OCI-LY7 (cell line): ENCODE data around the gene CFAP20. TPM values are rescaled to one million over a fixed set of nuclear protein-coding genes. Genes with fewer than 3 reads are reported as not detected.

ENCODE experiments used
- BruUV-seq: library from RNA; stranded (reverse); fragments of 400-500 nt; replicated peaks from 2 replicates; lab custom pipeline; 2021; lab: Mats Ljungman, UMichigan
- CTCF ChIA-PET: fragments of 300-600 bp; sonication (Branson Sonifier 250); formaldehyde crosslinking; loops from one replicate; lab custom pipeline; 2022; ENCODE audit warnings: antibody characterized with exemption; ENCODE audit not compliant: unreplicated experiment; lab: Charles Lee
- POLR2A ChIA-PET: fragments of 300-600 bp; sonication (Branson Sonifier 250); formaldehyde crosslinking; loops from one replicate; lab custom pipeline; 2022; ENCODE audit warnings: antibody characterized with exemption; lab: Charles Lee
- DNase-seq: peaks from one replicate; pipeline ENCODE4 v3.0.0-alpha.2; 2015; ENCODE audit warnings: low spot score
- H2AFZ ChIP-seq: fragments of 200-600 bp; sonication (generic), shearing (Covaris generic); 2 replicates; pipeline ENCODE4 v1.6.1; 2014; ENCODE audit warnings: mild to moderate bottlenecking, antibody characterized with exemption, low read length, moderate library complexity
- H3K27ac ChIP-seq: fragments of 200-600 bp; sonication (generic); 2 replicates; pipeline ENCODE4 v1.5.1; 2014; ENCODE audit warnings: mixed run types, low read depth, mild to moderate bottlenecking, moderate library complexity, low read length, inconsistent platforms; ENCODE audit not compliant: poor library complexity, severe bottlenecking
- H3K36me3 ChIP-seq: fragments of 200-600 bp; sonication (generic); 2 replicates; pipeline ENCODE4 v1.6.1; 2014; ENCODE audit warnings: mild to moderate bottlenecking, antibody characterized with exemption, low read length, moderate library complexity, mixed read lengths; ENCODE audit not compliant: insufficient read depth
- H3K4me1 ChIP-seq: fragments of 200-600 bp; sonication (generic); 2 replicates; pipeline ENCODE4 v1.5.1; 2014; ENCODE audit warnings: mild to moderate bottlenecking, low read length; ENCODE audit not compliant: insufficient read depth, poor library complexity, severe bottlenecking
- H3K4me2 ChIP-seq: fragments of 200-600 bp; sonication (generic); 2 replicates; pipeline ENCODE4 v1.6.1; 2014; ENCODE audit warnings: mild to moderate bottlenecking, low read length
- H3K4me3 ChIP-seq: fragments of 200-600 bp; sonication (generic); 2 replicates; pipeline ENCODE4 v1.5.1; 2014; ENCODE audit warnings: mild to moderate bottlenecking, low read depth, low read length; ENCODE audit not compliant: poor library complexity, severe bottlenecking
- H3K79me2 ChIP-seq: fragments of 200-600 bp; sonication (generic); 2 replicates; pipeline ENCODE4 v1.6.1; 2016; ENCODE audit warnings: low read depth, mild to moderate bottlenecking, low read length, moderate library complexity, mixed read lengths; ENCODE audit not compliant: insufficient read depth
- H3K9me2 ChIP-seq: fragments of 200-600 bp; sonication (generic); 2 replicates; pipeline ENCODE4 v1.6.1; 2016; ENCODE audit warnings: mild to moderate bottlenecking, low read length, mixed read lengths; ENCODE audit not compliant: insufficient read depth
- H3K9me3 ChIP-seq: fragments of 200-600 bp; sonication (generic); 2 replicates; pipeline ENCODE4 v1.6.1; 2014; ENCODE audit warnings: mild to moderate bottlenecking, mixed run types, low read length, mixed read lengths
- H4K20me1 ChIP-seq: fragments of 200-600 bp; sonication (generic); 2 replicates; pipeline ENCODE4 v1.6.1; 2014; ENCODE audit warnings: mild to moderate bottlenecking, antibody characterized with exemption, low read length, moderate library complexity, mixed read lengths; ENCODE audit not compliant: insufficient read depth
- CTCF ChIP-seq: fragments of 200-600 bp; sonication (generic); conservative IDR thresholded peaks from 2 replicates; pipeline ENCODE4 v1.5.1; 2014; ENCODE audit warnings: mild to moderate bottlenecking, antibody characterized with exemption, low read length, moderate library complexity, mixed read lengths
- EZH2phosphoT487 ChIP-seq: fragments of 200-600 bp; sonication (generic); IDR thresholded peaks from 2 replicates; pipeline ENCODE4 v1.6.1; 2018; ENCODE audit warnings: low read depth, borderline replicate concordance, mild to moderate bottlenecking, mixed run types, antibody characterized with exemption, low read length, moderate library complexity, mixed read lengths
- intact Hi-C: fragments of 100-400 bp; cut with micrococcal nuclease; formaldehyde crosslinking; loops from one replicate; pipeline ENCODE4 v1.10.0; 2022; ENCODE audit not compliant: unreplicated experiment
- total RNA-seq, 2 experiments: library from RNA; depleted of rRNA in 1 of 2; stranded (reverse); fragments of >200 nt in 1 of 2; shearing (Covaris generic) in 1 of 2; gene quantifications; 2 replicates each; pipeline ENCODE4 v1.2.3, GENCODE V29; 2014 to 2022

Gene CFAP20
- total RNA-seq, 2 experiments from 2014 or later: 46.4 to 89.2 TPM

DNA sequence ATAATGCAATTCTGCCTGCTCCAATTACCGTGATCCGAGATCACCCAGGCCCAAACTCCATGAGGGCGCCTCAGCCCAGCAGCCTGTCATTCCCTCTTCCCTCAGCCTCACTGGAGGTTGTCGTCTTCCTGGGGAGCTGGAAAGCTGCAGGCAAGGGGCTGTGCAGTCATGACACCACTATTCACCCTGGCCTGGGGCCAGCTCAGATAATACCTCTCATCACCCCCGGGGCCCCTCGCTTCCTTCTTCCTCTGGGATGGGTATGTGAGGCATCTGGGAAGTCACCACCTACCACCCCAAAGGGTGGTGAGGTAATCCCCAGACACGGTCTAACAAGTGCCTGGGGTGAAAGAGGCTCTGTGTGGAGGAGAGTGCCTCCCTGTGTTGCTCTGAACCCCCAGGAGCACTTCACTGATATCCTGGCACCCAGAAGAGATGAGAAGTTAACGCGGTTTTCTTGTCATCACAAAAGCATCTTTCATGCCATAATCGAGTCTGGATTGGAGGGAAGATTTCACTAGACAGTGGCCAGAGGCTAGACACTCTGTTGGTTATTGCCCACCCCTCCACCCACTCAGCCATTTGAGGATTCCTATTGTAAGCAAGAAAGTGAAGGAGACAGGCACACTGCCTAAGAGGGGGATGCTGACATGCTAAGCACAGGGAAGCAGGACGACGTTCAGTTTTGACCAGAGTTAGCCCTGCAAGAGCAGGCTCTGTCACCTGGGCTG lies 18.4 kb downstream of the CFAP20 start:
- Histone ChIP-seq H4K20me1 (no peaks in the 10 kb centered on the region), H3K36me3 (peaks cover 32% of the 10 kb centered on the region), H3K27ac (no peak overlapping the region), H3K9me2 (no peaks in the 10 kb centered on the region), H3K4me2 (no peak overlapping the region), H3K9me3 (no peaks in the 10 kb centered on the region), H3K79me2 (no peaks in the 10 kb centered on the region), H3K4me1 (peaks cover 5% of the 10 kb centered on the region), H2AFZ (no peak overlapping the region), H3K4me3 (no peak overlapping the region)
- POLR2A ChIA-PET: no interaction called here
- CTCF ChIA-PET: no interaction called here
- BruUV-seq: no TSS peak
- TF ChIP-seq EZH2phosphoT487 (no peak), CTCF (no peak)
- DNase-seq: no peak
- intact Hi-C loops: no loop called here

DNA sequence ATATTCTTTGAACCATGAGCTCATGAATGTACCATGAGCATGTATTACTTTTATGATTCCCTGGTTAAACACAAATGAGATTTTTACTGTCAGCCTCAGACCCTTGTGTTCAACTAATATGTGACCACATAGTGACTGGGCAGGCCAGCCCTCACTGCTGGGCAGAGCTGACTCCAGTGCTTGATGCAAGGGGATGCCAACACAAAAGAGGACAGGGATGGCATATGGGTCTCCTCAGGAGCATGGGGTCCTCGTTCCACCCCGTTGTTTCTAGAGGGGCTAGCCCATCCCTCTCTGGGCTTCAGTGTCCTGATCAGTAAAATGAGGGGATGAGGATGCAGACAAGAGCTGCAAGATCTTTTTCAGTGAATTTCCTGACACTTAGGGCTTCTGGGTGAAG lies 19.3 kb downstream of the CFAP20 start:
- no peaks in the 10 kb centered on the region for H3K9me2 ChIP-seq
- no peaks in the 10 kb centered on the region for H3K9me3 ChIP-seq
- no peaks in the 10 kb centered on the region for H3K79me2 ChIP-seq
- no peaks in the 10 kb centered on the region for H4K20me1 ChIP-seq
- POLR2A ChIA-PET: interaction anchor here (0.6 to 1.0 kb wide), 2 partner anchors 13 to 106 kb away, joined by 3 to 4 read pairs; no protein-coding TSS in a partner anchor
- BruUV-seq: no TSS peak
- H3K4me3 ChIP-seq: no peak overlapping the region
- CTCF ChIA-PET: no interaction called here
- peaks cover 5% of the 10 kb centered on the region for H3K4me1 ChIP-seq
- TF ChIP-seq CTCF: no peak
- TF ChIP-seq EZH2phosphoT487: no peak
- DNase-seq: no peak
- H3K27ac ChIP-seq: no peak overlapping the region
- no peak overlapping the region for H2AFZ ChIP-seq
- no peak overlapping the region for H3K4me2 ChIP-seq
- H3K36me3 ChIP-seq: peaks cover 23% of the 10 kb centered on the region
- intact Hi-C loops: no loop called here

- Histone ChIP-seq H3K36me3 (peaks cover 18% of the 10 kb centered on the region), H2AFZ (no peak overlapping the region), H3K9me2 (no peaks in the 10 kb centered on the region), H3K4me1 (peaks cover 5% of the 10 kb centered on the region), H3K9me3 (no peaks in the 10 kb centered on the region), H3K4me2 (no peak overlapping the region), H4K20me1 (no peaks in the 10 kb centered on the region), H3K27ac (no peak overlapping the region), H3K79me2 (no peaks in the 10 kb centered on the region), H3K4me3 (no peak overlapping the region)
- ChIA-PET POLR2A (interaction anchor here (0.6 to 1.0 kb wide), 2 partner anchors 12 to 711 kb away, joined by 3 read pairs; no protein-coding TSS in a partner anchor), CTCF (no interaction called here)
- no peak for TF ChIP-seq CTCF
- TF ChIP-seq EZH2phosphoT487: no peak
- DNase-seq: no peak
- intact Hi-C loops: no loop called here
- BruUV-seq: no TSS peak
These were observed 19.9 kb downstream of the CFAP20 start for GRCh38 chr16:58109330-58109729.
